NCI-H226 (cell line): Measurements from ENCODE around the gene AP2A2.

Experiments used
- DNase-seq: peaks from one replicate; pipeline ENCODE4 v3.0.0-alpha.2; 2015

Gene AP2A2

DNA sequence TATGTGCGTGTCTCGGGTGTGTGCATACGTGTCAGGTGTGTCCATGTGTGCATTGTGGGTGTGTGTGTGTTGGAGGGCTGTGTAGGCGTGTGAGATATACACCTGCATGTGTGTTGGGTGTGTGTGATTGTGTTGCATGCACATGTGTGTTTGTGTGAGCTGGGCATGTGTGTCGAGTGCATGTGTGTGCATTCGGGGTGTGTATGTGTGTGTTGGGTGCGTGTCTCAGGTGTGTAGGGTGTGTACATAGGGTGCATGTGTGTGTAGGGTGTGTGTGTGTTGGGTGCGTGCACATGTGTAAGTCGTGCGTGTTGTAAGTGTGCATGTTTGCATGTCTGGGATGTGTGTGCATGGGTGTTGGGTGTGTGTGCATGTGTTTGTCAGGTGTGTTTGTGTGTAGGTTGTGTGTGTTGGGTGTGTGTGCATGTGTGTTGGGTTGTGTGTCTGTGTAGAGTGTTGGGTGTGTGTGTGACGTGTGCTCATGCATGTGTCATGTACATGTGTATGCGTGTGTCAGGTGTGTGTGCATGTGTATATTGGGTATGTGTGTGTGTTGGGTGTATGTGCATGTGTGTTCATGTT, 106.7 kb downstream of the AP2A2 start:
- DNase-seq = no peak

DNA sequence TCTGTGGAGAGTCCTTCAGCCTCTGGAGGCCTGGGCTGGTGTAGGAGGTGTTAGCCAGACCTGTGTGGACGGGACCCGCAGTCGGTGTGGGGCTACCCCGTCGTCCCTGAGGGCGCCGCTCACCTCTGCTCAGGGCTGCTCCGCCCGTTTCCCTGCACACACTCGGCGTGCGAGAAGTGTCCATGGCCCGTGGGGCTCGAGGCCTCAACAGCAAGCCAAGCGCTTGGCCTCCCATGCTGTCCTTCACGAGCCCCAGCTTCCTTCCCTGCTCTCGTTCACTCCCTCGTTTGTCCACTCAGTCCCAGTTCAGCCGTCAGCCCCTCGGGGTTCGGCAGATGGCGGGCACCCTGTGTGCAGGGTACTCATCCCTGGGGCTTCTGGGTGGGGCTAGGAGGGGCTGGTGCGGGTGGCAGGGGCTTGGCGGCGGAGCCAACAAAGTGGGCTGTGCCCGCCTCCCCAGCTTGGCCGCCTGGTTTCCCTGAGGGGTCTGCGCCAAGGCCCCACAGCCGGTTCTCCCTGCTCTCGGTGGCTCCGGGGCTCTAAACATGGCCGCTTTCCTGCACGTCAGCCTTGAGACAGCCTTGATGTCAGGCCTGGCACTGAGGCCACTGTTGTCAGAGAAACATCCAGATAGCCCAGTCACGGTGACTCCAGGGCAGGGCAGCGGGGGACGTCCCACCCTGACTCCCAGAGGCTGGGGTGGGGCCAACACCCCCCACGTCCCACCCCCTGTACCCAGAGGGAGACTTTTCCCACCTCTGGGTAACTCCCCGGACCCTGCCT, 107.5 kb downstream of the AP2A2 start:
- DNase-seq = no peak

DNA sequence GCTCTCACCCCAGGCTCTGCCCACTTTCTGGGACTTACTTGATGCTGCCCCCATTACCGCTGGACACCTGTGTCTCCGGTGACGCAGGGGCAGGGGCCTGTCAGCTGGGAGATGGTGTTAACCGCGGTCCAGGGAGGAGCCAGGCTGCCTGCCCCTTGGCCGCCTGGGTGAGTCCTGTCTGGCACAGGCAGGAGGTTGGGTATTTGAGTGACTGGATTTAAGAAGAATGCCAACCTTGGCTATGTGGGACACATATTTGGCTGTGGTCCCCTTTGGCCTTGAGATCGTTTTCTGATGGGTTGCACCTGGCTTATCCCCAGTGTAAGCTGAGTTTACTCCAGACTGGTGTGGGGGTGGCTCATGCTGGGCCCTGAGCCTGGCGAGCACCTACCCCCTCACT, 108.3 kb downstream of the AP2A2 start:
- no peak for DNase-seq

DNA sequence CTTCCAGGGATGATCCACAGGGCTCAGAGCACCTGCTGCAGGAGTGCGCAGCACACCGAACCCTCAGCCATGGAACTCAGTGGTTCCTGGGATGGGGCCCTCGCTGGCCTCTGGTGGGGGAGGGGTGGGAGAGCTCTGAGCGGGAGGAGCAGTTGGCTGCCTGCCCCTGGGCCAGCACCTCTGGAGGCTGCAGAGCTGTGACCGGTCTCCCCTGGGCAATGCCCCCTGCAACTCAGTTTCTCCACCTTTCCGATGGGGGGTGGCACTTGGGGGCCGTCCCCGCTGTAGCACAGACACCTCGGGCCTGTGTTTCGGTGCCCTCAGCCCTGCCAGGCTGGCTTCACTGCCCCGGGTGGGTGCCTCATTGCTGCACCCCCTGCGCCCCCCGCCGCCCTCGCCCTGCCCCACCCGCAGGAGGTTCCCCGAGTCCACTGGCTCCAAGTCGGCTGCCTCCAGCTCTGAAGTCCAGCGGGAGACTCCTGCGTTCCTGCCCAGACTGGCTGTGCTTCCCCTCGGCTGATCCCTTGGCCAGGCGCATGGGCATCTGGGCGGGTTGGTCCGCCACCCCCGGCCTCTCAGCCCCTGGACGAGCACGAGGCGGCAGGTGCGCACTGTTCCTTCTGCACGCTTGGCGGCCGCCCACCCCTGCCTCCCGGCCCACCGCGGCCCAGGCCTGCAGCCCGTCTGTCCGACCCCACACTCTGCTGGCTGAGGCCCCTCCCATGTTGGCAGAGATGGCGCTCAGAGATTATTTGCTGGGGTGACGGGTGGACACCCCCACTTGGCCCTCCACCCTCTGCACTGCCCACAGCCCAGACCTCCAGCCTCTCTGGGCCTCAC, 109.0 kb downstream of the AP2A2 start:
- no peak for DNase-seq

DNA sequence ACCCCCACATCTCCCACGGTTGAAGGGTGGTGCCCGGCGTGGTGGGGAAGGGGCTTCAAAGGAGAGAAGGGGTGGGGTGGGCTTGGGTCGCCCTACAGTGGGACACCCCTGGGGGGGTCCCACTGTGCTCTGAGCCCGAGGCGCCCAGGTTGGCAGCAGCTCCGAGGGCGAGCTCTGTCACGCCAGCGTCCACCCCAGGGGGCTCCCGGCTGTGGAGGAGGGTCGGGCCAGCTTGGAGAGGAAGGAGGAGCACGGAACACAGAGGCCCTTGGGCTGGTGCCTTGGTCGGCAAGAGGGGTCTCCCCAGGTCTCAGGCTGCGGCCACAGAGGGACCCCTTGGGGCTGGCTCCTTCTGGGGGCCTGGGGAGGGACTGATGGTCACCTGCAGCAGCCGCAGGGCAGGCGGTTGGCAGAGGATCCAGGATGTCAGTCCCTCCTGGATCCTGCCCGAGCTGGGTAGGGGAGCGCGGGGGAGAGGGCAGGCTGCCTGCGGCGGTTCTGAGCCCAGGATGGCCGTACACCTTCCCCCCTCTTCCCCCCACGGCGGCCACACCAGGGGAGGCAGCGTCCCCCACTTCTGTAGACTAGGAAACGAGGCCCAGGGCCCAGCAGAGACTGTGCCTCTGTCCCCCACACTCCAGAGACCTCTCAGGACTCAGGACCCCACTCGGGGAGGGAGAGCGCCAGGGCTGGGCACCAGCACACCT, 110.1 kb downstream of the AP2A2 start:
- DNase-seq = no peak

DNA sequence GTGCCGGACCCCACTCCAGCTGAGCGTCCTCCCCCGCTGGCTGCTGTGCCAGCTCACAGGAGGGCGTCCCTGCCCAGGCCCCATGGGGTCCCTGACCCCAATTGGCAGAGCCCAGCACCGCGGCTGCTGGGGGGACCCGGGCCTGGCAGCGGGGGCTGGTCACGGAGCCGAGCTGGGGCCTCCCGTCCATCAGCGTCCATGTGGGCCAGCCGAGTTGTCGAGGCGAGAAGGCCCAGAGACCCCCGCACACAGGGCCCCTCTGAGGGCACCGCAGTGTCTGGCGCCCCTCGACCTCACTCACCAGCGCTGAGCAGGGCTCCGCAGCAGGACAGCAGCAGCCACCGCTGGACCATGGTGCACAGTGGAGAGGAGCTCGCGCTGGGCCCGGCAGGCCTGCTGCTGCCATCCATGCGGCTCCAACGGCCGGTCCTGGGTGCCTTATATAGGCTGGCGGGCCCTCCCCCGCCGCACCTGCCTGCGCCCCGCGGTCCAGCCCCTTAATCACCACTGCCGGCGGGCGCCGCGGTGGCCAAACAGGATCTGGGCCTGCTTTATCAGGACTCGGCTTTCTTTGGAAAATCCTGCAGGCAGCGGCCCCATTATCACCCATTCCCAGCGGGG, 110.7 kb downstream of the AP2A2 start, which contains the start of gene MUC6:
TSS of gene MUC6 (minus strand) at position 416 of the 621 bp plus-strand sequence. CDS start at position 353, 63 bp downstream.
- DNase-seq = no peak

DNA sequence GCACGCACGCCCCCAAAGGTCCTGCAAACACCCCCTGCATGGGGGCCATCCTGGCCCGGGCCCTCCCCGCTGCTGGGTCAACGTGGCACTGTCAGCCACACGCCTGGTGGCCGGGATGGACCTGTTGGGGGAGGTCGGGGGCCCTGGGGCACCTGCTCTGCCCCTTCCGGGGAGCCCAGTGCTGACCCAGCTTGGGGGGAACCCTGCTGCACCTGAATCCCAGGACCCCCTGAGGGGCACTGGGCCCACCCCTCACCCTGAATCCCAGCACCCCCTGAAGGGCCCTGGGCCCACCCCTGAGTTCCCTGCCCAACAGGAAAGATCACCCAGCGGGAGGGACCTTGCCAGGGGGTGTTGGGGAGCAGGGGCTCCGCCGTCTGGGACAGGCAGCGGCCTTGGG, 111.3 kb downstream of the AP2A2 start:
- DNase-seq = no peak

DNA sequence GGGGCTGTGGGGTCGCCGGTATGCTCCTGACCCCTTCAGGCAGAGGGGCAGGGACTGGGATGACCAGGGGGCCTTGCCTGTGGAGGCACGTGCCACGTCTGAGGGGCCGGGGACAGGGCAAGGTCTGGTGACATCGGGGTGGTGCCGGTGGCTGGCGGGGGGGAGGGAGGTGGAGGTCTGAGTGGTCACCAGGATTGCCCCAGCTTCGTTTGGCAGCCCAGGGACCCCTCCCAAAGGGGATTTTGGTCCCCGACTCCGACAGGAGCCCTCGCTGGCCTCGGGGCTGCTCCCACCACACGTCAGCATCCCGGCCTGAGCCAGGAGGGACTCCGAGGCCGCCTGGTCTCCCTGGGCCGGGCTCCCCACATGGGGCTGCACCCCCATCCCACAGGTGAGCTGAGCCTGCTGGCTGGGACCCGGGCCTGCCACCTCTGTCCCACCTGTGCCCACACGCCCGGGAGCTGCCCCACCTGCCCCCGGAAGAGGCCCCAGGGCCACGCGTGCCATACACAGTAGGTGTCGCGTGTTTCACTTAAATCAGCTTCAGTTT, 111.9 kb downstream of the AP2A2 start:
- no peak for DNase-seq

DNA sequence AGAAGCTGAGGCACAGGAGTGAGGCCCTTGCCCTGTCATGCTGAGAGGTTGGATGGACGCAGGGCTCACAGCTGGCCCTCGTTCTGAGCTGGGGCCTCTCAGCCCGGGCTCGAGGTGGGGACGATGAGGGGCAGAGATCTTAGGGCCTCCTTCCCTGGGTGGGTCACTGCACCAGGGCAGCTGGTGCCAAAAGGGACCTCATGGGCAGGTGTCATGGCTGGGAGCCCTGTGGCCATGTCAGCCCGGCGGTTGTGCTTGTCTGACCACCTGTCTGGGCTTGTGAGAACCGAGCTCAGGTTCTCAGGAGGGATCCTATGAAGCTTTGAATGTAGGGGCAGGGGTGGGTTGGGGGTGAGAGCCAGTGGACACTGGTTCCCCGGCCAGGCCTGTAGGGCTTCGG, 112.7 kb downstream of the AP2A2 start:
- no peak for DNase-seq

DNA sequence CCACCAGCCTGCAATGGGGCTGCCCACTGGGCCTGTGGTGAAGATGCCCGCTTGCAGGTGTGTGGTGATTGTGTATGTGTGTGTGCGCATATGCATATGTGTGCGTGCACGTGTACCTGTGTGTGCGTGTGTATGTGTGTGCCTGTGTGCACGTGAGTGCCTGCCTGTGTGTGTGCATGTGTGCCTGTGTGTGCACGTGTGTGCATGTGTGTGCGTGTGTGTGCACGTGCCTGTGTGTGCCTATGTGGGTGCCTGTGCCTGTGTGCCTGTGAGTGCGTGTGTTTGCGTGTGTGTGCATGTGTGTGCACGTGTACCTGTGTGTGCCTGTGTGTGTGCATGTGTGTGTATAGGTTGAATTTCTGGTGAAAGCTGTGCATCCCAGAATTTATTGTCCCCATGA, 113.3 kb downstream of the AP2A2 start:
- no peak for DNase-seq

DNA sequence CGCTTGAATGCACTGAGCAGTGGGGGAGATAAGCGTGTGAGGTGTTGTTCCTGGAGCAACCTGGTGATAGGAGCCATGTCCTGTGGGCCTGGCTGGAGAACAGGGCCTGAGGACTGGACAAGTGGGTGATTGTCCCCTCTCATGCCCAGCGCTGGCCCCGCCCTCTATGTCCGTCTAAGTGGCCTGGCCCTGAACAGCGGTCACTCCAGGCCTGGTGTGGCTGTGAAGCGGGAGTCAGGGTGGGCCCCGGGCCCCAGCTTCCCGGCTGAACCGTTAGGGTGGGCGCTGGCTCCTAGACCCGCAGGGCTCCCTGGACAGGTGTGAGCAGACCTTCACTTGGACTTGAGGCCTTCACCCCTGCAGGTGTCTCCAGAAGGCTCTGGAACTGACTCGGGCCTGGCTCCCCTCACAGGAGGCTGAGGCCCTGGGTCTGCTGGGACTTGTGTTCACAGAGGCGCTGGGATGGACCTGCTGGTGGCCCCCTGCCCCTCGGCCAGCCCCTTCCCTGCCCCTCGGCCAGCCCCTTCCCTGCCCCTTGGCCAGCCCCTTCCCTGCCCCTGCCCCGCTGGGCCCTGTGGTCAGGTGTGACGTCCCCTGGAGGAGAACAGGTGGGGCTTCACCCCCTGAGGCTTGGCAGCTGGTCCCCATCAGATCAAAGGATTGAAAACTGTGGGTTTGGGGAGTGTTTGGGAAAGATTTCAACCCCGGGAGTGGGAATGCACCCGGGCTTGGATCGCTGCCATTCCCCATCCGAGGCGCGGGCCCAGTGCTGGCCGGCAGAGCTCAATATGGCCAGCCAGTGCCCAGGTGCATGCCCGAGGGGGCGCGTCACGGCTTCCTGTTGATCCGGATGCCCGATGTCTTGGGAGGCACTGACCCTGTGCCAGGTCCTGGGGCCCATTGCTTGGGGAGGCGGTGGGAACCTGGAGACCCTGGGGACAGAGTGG, 114.1 kb downstream of the AP2A2 start:
- DNase-seq = peak; percentile 72

DNA sequence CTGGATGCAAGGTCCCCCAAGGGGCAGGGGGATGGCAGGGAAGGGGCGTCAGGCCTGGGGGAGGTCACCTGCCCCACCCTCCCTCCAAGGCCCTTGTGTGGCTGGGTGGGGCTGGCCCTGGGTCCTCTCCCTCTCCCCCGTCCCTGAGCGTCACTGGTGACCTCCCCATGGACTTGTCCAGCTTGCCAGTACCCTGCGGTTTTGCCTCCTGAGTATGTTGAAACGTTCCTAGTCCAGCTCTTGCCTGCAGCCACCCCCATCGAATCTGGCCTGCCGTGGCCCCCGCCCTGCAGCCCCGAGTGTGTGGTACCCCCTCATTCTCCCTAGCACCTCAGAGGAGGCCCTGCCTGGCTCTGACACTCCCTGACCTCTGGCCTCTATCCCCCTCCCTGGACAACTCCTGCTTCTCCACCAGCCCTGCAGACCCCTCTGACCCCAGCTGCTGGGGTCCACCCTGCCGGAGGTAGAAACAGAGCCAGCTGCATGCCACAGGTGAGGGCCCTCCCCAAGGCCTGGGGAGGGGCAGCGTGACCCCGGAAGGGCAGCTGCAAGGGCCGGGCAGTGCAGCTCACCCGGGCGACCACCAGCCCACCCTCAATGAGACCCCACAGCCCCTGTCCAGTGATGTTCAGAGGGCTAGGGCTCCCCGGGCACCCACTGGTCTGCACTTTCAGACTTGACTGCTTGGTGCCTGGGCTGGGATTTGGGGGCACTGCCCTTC, 114.9 kb downstream of the AP2A2 start:
- peak; percentile 73 for DNase-seq

DNA sequence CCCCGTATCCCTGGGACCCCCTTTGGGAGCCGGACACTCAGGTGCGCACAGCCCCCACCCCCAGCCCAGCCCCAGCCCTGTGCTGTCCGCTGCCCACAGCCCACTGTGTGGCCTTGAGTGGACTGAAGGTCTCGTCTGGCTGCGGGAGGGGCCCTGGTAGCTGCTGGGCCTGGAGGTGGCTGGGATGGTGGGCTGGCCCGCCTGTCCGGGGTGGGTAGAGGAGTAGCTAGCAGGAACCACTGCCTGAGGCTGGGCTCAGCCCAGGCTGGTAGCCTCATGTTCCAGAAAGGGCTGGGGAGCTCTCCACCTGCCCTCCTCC, 115.4 kb downstream of the AP2A2 start:
- DNase-seq = peak; percentile 36

DNA sequence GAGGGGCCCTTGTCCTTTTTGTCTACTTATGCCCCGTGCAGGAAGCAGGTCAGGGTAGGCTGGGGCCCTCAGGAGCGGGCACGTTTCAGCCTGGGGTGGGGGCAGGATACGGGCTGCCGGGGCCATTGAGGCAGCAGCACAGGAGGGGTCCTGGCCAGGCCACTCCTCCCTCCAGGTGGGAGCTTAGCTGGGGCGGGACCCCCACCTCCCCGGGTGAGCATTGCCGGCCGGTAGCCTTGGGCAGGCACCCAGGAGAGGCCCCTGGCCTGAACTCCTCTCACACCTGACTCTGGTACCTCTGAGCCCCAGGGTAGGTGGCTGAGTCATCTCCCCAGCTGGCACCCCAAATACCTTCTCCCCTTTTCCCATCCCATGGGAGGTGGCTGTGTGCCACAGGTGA, 115.8 kb downstream of the AP2A2 start:
- DNase-seq = no peak

DNA sequence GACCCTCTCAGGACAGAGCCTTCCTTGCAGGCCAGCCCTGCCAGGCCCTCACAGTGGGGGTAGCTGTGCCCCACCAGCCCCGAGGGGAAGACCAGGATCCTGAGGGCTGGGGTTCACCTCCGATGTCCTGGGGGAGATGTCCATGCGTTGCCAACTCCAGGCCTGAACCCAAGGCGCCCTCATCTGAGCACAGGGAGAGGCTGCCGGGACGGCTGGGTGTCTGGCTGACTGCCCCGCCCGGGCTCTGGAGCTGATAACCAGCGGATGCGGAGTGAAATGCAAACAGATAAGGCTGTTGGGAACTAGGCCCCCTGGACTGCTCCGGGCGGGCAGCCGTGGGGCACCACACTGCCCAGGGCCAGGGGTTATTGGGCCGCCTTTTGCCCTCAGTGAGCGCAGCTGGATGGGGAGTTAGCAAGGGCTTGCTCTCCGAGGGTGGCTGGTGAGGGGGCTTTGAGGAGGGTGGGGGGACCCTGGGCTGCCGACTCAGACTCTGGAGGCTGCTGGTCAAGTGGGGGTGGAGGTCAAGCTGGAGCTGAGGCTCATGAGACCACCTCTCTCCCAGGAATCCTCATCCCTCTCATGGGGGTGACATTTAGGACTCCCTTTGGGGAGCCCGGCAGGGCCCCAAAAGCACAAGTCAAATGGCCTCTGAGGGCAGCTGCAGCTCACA, 116.4 kb downstream of the AP2A2 start:
- peak; percentile 88 for DNase-seq

DNA sequence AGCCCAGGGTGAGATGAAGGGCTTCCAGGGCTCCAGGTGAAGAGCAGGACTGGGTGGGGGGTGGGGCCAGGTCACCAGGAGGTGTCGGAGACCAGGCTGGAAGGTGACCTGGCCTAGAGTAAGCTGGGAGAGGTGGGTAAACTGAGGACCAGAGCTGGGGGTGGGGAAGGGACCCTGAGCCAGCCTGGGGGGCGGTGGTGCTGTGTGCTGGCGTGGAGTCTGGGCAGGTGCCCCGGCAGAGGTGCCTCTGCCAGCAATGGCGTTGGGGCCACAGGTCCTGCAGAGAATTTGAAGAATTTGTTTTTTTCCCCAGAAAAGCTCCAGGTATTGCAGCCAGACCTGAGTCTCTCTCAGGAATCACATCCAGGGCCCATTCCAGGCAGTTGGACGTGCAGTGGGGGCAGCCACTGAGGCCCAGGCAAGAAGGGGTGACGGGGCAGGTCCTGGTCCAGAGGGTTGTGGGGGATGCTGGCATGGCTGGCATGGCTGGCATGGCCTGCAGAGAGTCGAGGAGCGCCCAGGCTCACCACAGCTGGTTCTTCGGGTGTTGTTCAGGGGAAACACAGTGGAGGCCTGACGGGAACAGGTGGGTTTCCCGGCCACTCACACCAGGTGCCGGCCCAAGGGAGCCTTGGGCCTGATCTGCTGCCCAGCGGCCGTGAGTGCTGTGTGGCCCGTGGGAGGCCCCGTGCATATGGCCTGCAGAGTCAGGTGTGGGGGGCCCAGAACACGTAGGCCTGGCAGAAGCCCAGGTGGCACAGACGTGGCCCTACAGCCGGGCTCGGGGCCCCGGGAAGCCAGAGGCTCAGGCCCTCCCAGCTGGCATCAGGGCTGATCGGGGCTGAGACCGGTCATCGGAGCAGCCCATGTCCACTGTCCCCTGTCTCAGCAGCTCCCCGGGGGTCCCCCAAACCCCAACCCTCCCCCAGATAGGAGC, 117.2 kb downstream of the AP2A2 start:
- no peak for DNase-seq

DNA sequence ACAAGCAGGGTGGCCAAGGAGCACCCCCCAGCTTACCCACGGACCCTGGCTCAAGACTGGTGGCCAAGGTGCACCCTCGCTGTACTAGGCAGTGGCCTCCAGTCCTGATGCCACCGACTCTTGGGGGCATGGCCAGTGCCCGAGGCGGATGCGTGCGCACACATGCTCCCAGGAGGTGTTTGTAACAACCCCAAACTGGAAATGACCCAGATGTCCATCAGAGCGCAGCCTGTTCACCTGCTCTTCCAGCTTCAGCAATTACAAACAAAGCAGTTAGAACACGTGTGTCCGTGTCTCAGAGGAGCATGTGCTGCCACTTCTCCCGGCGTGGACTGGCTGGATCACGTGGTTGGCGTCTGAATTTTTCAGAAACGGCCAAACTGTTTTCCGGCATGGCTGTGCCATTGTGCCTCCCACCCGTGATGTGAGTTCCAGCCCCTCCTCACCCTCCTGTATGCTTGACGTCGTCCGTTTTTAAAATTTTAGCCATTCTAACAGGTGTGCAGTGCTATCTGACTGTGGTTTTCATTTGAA, 118.0 kb downstream of the AP2A2 start:
- DNase-seq = no peak

DNA sequence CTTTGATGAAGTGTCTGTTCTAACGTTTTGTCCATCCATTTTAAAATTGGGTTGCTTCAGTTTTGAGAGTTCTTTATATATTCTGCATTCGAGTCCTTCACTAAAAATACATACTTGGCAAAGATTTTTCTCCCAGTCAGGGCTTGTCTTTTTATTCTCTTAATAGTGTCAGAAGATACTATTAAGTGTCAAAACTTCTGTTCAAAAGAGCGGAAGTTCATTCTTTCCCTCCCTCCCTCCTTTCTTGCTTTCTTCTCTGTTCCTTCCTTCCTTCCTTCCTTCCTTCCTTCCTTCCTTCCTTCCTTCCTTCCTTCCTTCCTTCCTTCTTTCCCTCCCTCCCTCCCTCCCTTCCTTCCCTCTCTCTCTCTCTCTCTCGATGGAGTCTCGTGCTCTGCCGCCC, 118.5 kb downstream of the AP2A2 start:
- DNase-seq = no peak
